GM18867 (cell line): ENCODE measurements around the gene FGF7.
"Not testable (repeated sequence)": the region's sequence is repeated elsewhere in the genome, so short reads cannot be mapped to it uniquely, and the experiment has no call there.

Experiments
- ATAC-seq: cut with Tn5 transposase; IDR thresholded peaks from one replicate; pipeline ENCODE4 v1.9.1; 2021; ENCODE audit warnings: mild to moderate bottlenecking, moderate library complexity; ENCODE audit not compliant: unreplicated experiment

The FGF7 gene

DNA sequence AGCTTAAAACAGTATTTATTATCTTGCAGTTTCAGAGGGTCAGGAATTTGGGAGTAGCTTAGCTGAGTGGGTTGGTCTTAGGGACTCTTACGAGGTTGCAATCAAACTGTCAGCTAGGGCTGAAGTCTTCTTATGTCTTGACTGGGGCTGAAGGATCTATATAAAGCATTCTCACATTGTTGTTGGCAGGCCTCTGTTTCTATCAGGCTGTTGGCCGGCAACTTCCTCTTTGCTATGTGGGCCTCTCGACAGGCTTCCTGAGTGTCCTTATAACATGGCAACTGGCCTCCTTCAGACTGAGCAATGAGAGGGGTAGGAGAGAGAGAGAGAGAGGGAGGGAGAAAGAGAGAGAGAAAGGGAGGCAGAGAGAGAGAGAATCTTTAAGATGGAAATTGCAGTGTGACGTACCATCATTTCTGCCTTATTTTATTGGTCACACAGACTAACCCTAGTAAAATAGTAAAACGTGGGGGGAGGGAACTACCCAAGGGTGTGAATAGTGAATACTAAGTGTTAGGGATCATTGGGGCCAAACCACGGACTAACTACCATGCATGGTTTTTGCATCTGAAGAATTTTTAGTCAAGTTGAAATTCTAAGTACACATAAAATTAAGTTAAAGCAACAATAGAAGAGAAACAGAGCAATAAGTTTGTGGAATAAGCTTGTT, 16.1 kb downstream of the FGF7 start:
- ATAC-seq = peak; percentile 97

DNA sequence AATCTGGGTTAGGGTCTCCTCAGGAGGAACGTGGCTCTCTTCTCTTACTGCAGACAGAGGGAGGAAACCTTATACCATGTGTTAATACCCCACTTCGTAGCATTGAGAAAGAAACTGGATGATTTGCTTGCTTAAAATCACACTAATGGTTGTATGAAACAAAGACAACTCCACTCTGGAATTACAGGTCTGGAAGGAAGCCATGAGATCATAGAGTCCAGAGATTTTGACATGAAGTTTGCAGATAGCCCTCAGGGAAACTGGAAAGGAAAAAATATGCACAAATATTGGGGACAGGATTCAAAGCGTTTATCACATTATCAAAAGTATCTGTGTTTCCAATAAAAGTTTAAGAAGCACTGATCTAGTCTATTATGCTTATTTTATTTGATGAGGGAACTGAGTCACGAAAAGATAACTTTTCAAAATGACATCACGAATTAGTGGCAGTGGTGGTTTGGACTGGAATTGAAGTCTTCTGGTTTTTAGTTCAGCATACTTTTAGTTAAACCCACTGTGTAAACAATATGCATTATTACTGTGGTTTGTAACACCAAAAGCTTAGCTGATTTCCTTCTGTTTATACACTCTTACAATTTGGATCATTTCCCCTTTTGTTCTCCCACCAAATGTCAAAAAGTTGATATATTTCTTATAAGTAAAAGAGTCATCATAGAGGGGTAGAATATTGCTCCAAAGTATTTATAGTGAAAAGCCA, 16.8 kb downstream of the FGF7 start:
- no peak for ATAC-seq

DNA sequence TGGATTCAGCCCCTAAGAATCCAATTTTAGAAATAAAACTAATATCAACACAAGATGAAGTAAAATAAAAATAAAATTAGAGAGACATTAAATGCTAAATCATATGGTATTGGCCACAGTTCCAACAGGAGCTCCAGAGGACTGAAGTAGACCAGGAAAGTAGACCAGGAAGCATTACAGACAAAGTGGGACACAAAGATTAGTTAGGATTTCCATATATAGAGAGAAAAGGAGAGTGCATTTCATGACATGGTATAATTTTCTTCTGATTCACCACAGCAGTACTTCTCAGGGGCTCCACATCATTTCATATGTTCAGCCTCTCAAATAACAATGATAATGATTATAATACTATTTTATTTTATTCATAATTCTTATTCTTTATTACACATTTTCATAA, 18.3 kb downstream of the FGF7 start:
- no peak for ATAC-seq

DNA sequence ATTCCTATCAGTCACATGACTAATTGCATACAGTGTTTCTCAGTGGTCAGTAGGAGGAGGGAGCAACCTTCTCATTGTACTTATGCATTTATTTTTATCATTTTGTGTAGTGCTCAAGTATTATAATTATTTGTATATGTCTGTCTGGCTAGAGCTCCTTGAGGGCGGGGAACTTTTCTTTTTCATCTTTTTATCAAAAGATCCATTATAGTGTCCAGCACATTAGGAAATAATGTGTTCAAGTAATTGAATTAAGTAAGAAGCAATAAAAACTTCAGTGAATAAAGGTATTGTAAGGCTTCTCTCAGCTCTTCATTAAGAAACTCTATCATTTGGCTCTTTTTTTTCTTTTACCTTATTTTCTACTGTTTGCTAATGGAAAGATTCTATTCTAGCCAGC, 18.8 kb downstream of the FGF7 start:
- no peak for ATAC-seq

DNA sequence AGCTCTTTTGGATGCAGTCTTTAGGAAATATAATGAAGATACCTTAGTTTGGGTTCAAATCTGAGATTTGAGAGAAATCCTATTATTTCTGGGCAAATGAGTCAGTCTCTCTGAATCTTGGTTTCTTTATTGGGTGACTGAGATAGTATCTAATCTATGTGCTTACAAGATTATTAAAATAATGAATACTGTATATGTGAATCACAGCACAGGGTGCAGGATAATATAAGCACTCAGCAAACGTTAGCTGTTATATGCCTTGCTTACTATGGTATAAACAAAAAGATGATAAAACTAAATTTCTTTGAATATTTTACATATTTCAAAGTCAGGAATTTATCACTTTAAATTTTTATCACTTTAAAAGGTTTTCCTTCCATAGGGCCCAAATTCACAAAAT, 29.6 kb downstream of the FGF7 start:
- ATAC-seq = no peak

DNA sequence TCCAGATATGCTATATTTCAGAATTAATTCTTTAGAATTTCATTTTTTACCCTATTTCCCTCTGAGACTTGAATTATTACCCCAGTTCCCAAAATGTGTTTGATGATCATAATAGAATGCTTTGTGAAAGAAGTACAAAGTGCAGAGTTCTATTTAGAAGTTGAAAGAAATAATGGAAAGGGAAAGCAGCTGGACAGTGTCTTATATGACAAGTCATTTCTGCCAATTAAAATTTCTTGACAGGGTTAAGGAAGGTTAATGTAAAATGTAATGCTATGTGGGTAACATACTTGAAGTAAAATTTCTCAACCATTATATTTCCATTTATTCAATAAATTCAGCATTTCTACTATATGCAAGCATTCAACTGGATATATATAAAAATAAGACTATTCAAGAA, 33.1 kb downstream of the FGF7 start:
- no peak for ATAC-seq

DNA sequence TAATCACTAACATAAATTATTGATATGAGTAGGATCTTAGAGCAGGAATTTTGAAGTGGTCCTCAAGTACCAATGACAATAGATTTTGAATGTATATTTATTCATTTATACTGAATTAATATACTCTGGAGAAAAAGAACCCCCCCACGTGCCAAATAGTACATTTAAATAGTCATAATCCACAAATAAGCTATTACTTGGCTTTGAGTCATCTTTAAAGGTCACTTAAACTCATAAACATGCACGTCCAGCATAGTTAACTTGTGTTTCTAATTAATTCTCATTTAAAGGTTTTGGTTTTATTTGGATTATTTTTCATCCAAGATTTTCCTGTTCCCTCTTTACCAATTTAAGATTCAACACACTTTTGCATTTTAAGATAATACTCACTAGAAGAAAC, 35.1 kb downstream of the FGF7 start:
- ATAC-seq = no peak

DNA sequence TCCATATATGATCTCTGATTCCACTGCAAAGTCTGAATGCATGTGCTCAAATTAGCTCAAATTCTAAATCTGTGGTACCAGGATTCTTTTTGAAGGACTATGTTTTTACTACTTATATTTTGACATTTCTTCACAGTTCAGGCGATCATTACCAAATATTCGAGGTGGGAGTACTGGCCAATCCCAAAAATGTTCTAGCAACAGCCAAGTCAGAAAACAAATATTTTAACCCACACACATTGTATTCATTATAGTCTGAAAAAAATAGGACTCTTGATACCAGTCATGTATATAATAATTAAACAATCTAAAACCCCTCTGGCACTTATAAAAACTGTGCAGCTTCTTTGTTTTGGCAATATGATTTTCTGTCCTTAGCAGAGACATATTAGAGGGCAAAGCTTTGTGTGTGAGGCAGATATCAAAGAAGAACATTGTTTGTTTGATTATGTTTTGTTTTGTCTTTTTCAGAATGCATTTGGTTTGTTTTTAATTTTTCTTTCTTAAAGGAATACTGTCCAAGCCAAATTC, 37.4 kb downstream of the FGF7 start:
- ATAC-seq = no peak

DNA sequence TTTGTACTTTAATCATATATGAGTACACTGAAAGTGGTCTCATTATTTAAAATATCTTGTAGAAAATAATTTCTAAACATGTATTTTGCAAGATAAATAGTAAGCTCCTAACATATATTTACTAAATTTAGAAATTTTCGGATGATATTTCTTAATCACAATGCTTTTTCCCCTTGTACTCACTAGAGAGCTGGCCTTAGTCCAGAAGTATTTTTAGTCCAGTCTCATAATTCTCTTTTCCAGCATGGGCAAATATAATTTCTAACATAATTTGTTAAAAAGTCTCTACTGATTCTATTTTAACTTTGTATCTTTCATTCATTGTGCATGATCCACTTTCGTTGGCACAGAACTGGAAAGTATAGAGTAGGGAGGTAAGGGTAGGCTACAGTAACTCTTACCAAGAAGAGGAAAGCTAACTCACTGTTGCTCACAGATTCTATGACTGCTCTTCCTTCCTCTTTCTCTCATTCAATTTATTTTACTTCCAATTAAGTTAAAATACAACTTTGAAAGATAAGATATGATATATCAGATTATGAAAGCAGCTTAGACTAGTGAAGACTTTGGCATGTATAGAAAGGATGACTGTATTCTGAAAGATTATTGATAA, 39.3 kb downstream of the FGF7 start:
- ATAC-seq = no peak

DNA sequence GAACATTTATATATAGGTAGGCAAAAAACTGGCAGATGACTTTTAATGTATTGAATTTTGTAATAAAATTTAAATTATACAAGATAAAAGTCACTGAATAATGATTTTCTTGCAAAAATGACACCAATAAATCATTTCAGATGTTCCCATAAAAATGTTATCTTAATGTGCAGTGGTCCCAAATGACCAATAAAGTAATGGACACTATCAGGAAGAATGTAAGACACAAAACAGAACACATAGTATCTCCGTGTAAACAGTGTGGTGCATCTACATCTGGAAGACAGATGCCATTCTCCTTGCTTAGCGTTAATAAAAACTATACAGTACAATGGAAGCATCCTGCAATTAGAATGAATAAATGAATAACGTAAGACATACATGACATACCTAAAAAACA, 41.5 kb downstream of the FGF7 start:
- no peak for ATAC-seq

DNA sequence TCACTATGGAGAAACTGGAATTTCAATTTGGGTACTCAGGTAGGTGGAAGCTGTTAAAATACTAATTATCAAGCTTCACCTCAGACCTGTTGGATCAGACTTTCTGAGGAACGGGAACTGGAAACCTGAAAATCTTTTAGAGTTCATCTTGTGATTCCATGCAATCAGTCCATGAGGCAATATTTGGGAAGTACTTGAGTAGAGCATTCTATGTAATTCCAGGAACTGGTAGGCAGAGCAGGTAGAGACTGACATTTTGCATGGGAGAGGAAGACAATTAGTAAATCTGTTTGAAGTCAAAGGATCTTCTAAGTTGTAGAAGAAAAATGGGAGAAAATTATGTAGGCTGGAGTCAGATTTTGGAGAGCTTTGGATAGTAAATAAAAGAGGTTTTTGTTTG, 43.1 kb downstream of the FGF7 start:
- ATAC-seq = no peak

DNA sequence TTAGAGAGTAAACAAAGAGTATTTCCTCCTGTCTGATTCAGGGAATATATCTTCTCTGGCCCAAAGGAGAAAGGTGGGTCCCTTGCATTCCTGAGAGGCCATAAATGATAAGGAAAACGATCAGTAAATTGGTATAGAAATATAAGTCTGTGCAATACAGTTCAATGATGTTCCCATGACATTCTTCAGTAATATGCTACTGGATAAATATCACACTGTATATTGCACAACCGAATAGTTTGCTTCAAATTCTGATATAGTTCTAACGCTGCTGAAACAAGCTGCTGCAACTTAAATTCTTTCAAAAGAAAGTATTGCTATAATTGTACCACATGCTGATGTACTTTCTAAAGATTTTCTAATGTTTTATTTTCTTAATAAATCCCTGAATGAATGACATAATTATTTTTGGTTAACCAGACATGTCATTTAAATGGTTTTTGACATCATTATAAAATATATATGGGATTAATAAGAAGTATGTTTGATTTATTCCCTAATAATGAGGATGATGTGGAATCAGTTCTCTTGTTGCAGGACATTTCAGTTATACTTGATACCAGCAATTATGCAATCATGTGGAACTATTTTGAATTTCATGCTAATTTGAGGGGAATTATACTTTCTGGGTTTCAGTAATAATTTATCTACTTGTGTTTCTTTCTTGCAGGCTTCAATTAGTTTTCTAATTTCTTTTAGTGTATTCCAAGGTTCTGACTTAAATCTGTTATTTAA, 44.9 kb downstream of the FGF7 start:
- no peak for ATAC-seq

DNA sequence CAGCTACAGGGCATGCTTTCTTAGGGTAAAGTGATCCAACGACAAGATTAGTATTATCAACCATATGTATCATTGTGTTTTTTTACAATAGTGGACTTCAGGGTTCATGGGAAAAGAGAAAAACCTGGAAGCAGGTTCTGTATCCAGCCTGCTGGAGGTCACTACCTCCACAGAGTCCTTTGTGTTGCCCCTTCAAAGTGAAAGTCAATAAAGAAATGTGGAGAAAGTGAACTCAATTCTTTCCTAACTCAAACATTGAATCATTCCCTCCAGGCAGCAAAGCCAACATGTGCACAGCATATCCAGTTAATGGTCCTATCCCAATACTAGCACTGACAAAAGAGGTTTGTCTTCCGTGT, 45.4 kb downstream of the FGF7 start:
- no peak for ATAC-seq

DNA sequence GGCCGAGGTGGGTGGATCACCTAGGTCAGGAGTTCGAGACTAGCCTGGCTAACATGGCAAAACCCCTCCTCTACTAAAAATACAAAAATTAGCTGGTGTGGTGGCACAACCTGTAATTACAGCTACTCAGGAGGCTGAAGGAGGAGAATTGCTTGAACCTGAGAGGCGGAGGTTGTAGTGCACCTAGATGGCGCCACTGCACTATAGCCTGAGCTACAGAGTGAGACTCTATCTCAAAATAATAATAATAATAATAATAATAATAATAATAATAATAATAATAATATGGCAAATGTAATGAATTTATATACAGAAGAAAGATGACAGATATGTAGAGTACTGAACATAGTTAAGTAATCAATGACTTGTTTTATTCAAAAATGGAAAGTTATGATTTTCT, 48.2 kb downstream of the FGF7 start:
- ATAC-seq = peak; percentile 31

DNA sequence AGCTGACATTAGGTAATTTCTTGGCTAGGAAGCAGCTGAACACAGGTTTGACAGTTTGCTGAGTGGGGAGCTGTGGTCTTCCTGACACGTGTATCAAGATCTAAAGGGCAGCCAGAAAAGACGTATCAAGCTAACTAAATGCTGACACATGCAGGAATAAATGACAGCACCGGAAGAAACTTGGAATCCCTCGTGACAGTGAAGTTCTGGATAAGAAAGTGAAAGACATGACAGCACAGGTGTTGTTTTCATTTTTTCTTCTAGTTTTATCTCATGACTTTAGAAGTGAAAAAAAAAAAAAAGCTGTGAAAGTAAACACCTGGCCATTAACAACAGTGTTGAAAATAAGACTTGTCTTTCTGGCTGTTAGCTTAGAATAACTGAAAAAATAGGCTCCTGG, 48.7 kb downstream of the FGF7 start:
- peak; percentile 76 for ATAC-seq

DNA sequence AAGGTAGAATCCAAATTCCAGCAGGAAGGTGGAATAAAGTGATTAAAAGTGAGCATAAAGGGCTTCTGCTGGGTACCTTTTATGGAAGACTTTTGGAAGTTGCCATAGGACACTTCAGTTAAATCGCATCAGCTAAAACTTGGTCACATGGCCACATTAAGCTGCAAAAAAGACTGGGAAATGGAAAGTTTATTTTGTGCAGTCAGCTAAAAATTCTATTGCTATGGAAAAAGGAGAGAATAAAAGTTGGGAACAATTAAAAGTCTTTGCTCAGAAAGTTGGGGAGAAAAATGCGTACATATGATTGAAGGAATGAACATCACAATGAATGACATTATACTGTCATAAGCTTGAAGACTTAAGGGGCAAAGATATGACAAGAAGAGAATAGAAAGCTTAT, 49.3 kb downstream of the FGF7 start:
- ATAC-seq = no peak

DNA sequence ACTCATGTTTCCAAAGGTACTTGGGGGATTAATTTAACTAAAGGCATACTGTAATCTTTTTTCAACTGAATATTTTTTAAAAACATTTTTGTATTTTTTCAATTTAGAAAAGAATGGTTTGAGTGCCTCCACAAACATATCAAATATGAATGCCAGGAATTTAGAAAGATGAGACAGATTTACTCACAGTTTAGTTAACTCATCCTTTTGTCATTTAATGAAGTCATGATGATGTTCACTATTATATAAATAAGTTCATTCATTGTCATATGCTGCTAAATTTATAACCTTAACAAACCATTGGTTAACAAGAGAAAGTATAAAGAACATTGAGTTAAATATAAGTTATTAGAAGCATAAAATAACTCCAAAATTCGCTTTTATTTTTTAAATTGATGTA, 50.0 kb downstream of the FGF7 start:
- no peak for ATAC-seq

DNA sequence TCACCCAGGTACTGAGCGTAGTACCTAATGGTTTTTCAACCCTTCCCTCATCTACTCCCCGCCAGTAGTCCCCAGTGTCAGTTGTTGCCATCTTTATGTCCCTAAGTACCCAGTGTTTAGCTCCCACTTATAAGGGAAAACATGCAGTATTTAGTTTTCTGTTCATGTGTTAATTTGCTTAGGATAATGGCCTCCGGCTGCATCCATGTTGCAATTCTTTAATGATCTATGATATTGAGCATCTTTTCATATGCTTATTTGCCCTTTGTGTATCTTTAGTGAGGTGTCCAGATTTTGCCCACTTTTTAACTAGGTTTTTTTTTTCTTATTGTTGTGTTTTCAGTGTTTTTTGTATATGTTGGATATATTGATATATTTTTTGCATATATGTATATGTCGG, 55.0 kb downstream of the FGF7 start:
- ATAC-seq = not testable (repeated sequence)

DNA sequence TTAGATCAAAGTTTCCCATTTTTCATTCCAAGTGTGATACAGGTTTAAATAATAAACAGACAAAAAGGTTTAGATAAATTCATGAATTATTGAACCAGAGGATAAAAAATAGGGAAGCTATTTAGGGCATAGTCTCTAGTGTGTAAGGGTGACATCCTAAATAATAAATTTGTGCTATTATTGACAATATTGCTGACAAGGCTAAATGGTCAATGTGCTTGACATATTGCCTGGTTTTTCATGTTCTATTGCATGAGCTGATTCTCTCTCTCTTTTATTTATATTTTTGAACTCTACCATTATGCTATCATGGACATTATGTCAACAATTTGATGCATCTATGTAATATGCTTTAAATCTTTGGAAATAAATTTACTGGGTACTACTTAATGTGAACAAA, 55.9 kb downstream of the FGF7 start:
- ATAC-seq = not testable (repeated sequence)

DNA sequence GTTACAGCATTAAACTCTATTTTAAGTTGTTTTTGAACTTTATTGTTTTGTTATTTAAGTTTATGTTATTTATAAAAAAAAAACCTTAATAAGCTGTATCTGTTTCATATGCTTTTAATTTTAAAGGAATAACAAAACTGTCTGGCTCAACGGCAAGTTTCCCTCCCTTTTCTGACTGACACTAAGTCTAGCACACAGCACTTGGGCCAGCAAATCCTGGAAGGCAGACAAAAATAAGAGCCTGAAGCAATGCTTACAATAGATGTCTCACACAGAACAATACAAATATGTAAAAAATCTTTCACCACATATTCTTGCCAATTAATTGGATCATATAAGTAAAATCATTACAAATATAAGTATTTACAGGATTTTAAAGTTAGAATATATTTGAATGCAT, 62.4 kb downstream of the FGF7 start:
- not testable (repeated sequence) for ATAC-seq

DNA sequence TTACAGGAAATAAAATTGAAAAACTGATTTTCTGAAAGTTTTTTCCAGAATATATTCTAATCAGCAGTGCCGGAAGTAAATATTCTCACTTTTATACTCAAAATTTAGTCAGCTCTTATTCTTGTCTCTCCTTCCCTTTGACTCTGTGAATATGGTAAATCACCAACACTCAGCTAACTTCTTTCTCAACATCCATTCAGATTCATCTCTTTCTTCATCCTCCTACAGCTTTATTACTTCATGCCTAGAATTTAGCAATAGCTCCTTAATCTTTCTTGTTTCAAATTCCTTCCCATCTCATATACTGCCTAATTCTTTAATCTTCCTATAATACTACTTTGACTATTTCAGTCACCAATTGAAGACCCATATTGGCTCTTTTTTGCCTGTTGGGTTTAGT, 67.9 kb downstream of the FGF7 start:
- ATAC-seq = no peak

DNA sequence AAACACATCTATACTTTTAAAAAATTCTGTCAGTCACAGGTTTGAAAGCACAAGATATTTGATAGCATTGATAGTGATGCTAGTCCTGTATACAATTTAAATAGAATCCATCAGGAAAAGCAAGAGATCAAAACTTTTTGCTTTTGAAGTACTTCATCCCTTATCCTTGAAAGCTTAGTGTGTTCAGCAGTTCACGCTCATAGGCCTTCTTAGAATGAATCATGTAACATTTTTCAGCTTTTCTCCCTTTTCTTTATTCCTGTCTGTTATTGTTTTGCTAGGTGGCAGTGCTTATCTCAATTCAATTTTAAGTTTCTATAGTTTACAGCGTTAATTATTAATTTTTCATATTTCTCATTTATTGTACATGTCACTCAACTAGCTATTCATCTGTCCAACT, 69.1 kb downstream of the FGF7 start:
- ATAC-seq = no peak
